Ascending aorta (tissue), 2 donors: Measurements from ENCODE around the gene MAGED2. TPM values are rescaled to one million over a fixed set of nuclear protein-coding genes. Genes with fewer than 3 reads are reported as not detected.

Source experiments
- DNase-seq, 2 donors: peaks; one replicate each; pipeline ENCODE4 v3.0.0-alpha.2; 2019; ENCODE audit warnings: low spot score in 2 of 2
- H3K27ac ChIP-seq, 2 donors: fragments of 200-600 bp; sonication (generic); one replicate each; pipeline ENCODE4 v1.5.1; 2016 to 2017; ENCODE audit warnings: mild to moderate bottlenecking in 1 of 2
- H3K27me3 ChIP-seq: fragments of 200-600 bp; sonication (generic); one replicate; pipeline ENCODE4 v1.5.1; 2017
- H3K36me3 ChIP-seq, 2 donors: fragments of 200-600 bp; sonication (generic); one replicate each; pipeline ENCODE4 v1.5.1; 2016
- H3K4me1 ChIP-seq, 2 donors: fragments of 200-600 bp; sonication (generic); one replicate each; pipeline ENCODE4 v1.5.1; 2016 to 2017; ENCODE audit warnings: mild to moderate bottlenecking in 1 of 2
- H3K4me3 ChIP-seq, 2 donors: fragments of 200-600 bp; sonication (generic); one replicate each; pipeline ENCODE4 v1.5.1; 2016 to 2017; ENCODE audit warnings: mild to moderate bottlenecking in 1 of 2
- H3K9me3 ChIP-seq, 2 donors: fragments of 200-600 bp; sonication (generic); one replicate each; pipeline ENCODE4 v1.5.1; 2016
- CTCF ChIP-seq, 3 experiments: fragments of 200-600 bp in 2 of 3; fragments of 450-650 bp in 1 of 3; sonication (generic) in 2 of 3; IDR thresholded peaks; one replicate each; pipeline ENCODE4 v1.5.1; 2016 to 2019; ENCODE audit warnings: antibody characterized with exemption in 3 of 3, mild to moderate bottlenecking in 1 of 3, moderate library complexity in 1 of 3
- intact Hi-C: fragments of 100-400 bp; cut with DNase I; formaldehyde crosslinking; loops from one replicate; pipeline ENCODE4 v1.15.1; 2023
- total RNA-seq: library from RNA; depleted of rRNA; stranded (reverse); fragments of >200 nt; gene quantifications from one replicate; pipeline ENCODE4 v1.1.0, GENCODE V29; 2016

MAGED2 gene
- total RNA-seq, 1 donor from 2014 or later, result 187 TPM

DNA sequence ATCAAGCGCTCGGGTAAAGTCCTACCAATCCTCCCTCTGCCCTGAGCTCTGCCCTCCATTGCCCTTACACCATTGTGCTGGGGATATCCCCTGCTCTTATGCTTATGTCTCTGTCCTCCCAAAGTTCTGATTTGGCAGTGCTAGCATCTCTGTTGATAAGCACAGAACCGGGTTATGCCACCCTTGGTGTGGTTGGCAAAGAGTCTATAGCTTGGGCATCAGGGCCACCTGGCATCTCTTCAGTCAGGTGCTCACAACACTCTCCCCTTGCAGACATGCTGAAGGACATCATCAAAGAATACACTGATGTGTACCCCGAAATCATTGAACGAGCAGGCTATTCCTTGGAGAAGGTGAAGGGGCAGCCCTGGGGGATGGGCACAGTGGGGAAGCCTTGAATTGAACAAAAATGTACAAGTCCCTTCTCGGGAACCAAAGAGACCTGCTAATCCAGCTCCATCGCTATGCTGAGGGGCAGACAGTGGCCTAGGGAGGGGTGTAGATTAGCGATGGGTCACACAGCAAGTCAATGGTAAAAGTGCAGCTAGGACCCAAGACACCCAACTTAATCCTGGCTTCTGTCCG lies 3.8 kb downstream of the MAGED2 start:
- Histone ChIP-seq H3K4me3 (no peak overlapping the region), H3K27ac (no peak overlapping the region), H3K4me1 (peaks cover 0 to 9% of the 10 kb centered on the region in 2 donors), H3K27me3 (no peaks in the 10 kb centered on the region), H3K9me3 (no peaks in the 10 kb centered on the region), H3K36me3 (peaks cover 39 to 61% of the 10 kb centered on the region in 2 donors)
- no peak for DNase-seq
- intact Hi-C loops, result no loop called here
- TF ChIP-seq CTCF (IDR thresholded peaks at IDR 0.05), result no peak

DNA sequence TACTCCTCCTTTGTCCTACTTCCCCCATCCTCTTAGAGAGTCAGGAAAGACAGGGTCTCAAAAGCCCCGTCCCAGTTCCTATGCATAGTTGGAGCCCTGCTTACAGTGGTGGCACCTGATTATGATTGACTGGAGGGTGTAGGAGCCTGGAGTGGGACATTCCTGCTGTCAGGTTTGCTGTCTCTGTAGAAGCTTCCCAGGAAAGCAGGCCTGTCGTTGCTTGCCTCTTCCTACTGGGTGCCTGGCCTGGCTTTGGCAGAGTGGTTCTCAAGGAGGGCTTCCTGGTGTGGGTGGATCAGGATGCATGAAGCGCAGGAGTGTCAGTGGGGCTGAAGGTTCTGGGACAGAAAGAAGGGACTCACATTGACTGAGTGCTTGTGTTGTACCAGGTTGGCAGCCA lies 4.8 kb downstream of the MAGED2 start:
- Histone ChIP-seq H3K27me3 (no peaks in the 10 kb centered on the region), H3K9me3 (no peaks in the 10 kb centered on the region), H3K4me1 (peaks cover 0 to 9% of the 10 kb centered on the region in 2 donors), H3K36me3 (peaks cover 39 to 61% of the 10 kb centered on the region in 2 donors), H3K4me3 (no peak overlapping the region), H3K27ac (no peak overlapping the region)
- TF ChIP-seq CTCF (IDR thresholded peaks at IDR 0.05), result no peak
- intact Hi-C loops, result no loop called here
- DNase-seq, result no peak

DNA sequence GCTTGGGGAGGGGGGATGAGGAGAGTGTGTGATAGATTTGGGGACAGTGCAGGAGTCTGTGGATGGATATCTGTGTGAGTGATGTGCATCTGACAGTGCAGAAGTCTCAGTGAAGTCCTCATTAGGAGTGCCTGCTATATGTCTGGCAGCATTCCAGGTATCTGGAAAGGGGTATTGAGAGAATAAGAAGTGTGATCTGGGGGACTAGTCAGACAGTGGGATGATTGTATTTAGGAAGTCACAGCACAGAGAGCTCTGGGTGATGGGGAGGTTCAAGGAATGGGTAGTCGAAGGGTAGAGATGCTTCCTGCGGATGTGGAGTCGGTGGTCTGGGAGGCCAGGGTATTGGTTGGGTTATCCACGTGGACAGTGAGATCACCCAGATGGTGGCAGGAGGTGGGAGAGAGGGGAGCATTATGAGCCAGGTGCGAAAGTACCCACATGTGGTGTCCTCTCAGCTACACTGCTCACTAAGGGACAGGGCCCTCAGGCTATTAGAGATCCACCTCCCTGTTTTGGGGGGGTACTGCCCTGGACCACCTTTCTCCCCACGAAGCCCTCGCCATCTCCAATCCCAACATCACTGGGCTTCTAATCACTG lies 9.8 kb downstream of the MAGED2 start:
- no peak for DNase-seq
- TF ChIP-seq CTCF (IDR thresholded peaks at IDR 0.05), result no peak
- no peaks in the 10 kb centered on the region for H3K27me3 ChIP-seq
- H3K27ac ChIP-seq, result no peak overlapping the region
- no peaks in the 10 kb centered on the region for H3K4me1 ChIP-seq
- no peaks in the 10 kb centered on the region for H3K9me3 ChIP-seq
- intact Hi-C loops, result no loop called here
- peaks cover 26 to 37% of the 10 kb centered on the region in 2 donors for H3K36me3 ChIP-seq
- H3K4me3 ChIP-seq, result no peak overlapping the region

DNA sequence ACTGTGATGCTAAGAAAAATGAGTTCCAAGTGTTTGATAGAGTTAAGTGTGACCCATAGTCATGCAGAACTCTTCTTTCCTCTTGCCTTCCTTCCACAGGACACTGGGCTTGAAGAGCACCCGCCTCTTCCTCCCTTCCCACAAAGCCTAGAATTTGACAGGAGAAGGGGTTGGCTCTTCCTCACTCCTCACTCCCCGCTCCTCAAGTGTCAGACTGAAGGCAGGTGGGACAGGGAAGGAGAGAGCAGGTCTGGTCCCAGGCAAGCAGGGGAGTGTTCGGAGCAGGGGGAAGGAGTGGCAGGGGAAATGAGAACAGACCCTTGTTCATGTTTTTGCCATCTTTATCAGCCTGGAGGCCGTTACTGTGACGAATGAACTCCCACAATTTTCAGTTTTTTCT lies 10.7 kb downstream of the MAGED2 start:
- no peak for TF ChIP-seq CTCF (IDR thresholded peaks at IDR 0.05)
- no peaks in the 10 kb centered on the region for H3K27me3 ChIP-seq
- no peak for DNase-seq
- H3K9me3 ChIP-seq, result no peaks in the 10 kb centered on the region
- intact Hi-C loops, result no loop called here
- H3K4me3 ChIP-seq, result no peak overlapping the region
- H3K27ac ChIP-seq, result no peak overlapping the region
- no peaks in the 10 kb centered on the region for H3K4me1 ChIP-seq
- peaks cover 17 to 28% of the 10 kb centered on the region in 2 donors for H3K36me3 ChIP-seq

DNA sequence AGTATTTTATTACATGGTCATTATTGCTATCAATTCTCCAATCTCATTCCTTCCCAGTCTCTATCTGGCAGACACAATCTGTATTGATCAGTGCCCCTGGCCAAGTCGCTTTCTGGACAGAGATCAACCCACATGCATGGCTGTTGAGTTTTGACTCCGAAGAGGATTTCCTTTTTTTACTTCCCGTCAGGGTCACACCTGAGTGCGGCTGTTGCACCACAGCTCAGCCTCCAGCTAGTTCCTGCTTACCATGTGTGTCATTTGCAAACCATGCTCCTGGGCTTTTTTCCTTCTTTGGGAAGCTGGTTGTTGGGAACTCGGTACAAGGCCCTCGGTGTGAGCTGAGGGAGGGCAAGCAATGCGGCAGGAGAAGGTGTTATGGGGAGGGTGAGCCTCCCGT lies 11.7 kb downstream of the MAGED2 start:
- Histone ChIP-seq H3K36me3 (peaks cover 10 to 19% of the 10 kb centered on the region in 2 donors), H3K27ac (no peak overlapping the region), H3K9me3 (no peaks in the 10 kb centered on the region), H3K27me3 (no peaks in the 10 kb centered on the region), H3K4me1 (no peaks in the 10 kb centered on the region), H3K4me3 (no peak overlapping the region)
- DNase-seq, result no peak
- TF ChIP-seq CTCF (IDR thresholded peaks at IDR 0.05), result no peak
- intact Hi-C loops, result no loop called here
